ENCODE measurements around the gene KIF26B.

Gene KIF26B

DNA sequence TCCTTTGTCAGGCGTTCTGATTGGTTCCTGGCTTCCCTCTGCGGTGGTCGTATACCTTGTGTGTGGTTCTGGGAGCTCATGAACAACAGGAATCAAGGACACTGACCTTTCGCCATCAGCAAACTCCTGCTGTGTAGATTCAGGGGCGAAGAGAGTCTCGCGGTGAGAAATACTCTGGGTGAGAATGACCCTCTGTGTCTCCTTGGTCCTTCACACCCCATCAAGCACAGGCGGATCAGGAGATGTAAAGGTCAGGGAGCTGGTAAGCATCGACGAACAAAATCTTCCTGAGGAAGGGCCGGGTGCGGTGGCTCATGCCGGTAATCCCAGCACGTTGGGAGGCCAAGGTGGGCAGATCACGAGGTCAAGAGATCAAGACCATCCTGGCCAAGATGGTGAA is 207.2 kb downstream of the KIF26B start:
- TF ChIP-seq, protein P1, sequence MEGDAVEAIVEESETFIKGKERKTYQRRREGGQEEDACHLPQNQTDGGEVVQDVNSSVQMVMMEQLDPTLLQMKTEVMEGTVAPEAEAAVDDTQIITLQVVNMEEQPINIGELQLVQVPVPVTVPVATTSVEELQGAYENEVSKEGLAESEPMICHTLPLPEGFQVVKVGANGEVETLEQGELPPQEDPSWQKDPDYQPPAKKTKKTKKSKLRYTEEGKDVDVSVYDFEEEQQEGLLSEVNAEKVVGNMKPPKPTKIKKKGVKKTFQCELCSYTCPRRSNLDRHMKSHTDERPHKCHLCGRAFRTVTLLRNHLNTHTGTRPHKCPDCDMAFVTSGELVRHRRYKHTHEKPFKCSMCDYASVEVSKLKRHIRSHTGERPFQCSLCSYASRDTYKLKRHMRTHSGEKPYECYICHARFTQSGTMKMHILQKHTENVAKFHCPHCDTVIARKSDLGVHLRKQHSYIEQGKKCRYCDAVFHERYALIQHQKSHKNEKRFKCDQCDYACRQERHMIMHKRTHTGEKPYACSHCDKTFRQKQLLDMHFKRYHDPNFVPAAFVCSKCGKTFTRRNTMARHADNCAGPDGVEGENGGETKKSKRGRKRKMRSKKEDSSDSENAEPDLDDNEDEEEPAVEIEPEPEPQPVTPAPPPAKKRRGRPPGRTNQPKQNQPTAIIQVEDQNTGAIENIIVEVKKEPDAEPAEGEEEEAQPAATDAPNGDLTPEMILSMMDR (IDR thresholded peaks at IDR 0.05; ENCODE audit: low read depth, low read length) = no peak
- no peak overlapping the region for H3K4me3 ChIP-seq (ENCODE audit: low read depth, low read length)
- no peaks in the 10 kb centered on the region for H3K27me3 ChIP-seq (ENCODE audit: insufficient read depth, low read depth, severe bottlenecking)
- no peak for DNase-seq
- no peak overlapping the region for H3K27ac ChIP-seq
- H3K36me3 ChIP-seq = no peaks in the 10 kb centered on the region
- H3K9me3 ChIP-seq (ENCODE audit: severe bottlenecking) = peaks cover 5% of the 10 kb centered on the region

- no peak overlapping the region for H3K27ac ChIP-seq
- H3K27me3 ChIP-seq (ENCODE audit: insufficient read depth, low read depth, severe bottlenecking) = no peaks in the 10 kb centered on the region
- no peak for DNase-seq
- no peak overlapping the region for H3K4me3 ChIP-seq (ENCODE audit: low read depth, low read length)
- no peaks in the 10 kb centered on the region for H3K36me3 ChIP-seq
- TF ChIP-seq, protein P1 (IDR thresholded peaks at IDR 0.05; ENCODE audit: low read depth, low read length) = 0 out of 2 replicates have a peak, but pooled peaks have one; percentile 12
- H3K9me3 ChIP-seq (ENCODE audit: severe bottlenecking) = peaks cover 5% of the 10 kb centered on the region
Measured at GRCh38 chr1:245363461-245364200, 208.8 kb downstream of the KIF26B start.

DNA sequence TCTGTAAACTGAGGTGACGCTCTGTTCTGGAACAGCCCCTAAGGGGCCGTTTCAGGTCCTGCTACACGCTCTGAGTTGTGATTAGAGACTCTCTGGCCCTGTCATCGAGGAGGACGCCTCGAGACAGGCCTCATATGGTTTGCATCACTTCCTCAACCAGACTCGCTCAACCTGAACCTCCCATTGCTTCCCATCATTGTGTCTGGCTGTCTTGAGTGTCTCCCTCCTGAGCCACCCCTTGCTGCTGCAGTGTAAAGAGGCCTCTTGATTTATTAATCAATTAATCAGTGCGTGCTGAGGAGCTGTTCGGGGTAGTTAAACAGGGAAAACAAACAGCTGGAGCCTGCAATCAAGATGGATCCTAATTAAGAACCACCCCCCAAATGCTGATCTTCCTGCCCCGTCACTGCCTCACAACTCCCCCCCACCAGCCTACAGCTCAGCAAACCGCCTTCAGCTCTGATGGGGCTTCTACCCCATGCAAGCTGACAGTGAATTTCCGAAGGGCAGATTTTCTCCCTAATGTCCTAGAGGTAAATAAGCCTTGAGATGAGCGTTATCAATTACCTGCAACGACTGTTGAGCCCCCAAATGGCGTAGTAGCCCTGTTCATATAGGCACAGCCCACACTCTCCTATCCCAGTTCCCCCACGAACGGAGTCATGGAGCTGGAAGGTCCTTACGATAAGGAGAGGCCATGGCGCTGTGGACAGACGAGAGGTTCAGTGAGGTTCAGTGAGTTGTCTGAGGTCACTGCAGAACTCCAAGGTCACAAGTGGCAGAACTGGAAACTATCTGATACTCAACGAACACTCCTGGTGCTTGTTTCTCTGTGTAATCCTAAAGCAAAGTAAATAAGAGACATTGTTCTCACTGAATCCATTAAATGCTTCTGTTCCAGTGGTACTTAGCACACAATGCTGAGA is 210.6 kb downstream of the KIF26B start:
- H3K9me3 ChIP-seq (ENCODE audit: severe bottlenecking) = peaks cover 5% of the 10 kb centered on the region
- no peak for DNase-seq
- no peaks in the 10 kb centered on the region for H3K36me3 ChIP-seq
- TF ChIP-seq, protein P1 (IDR thresholded peaks at IDR 0.05; ENCODE audit: low read depth, low read length) = no peak
- H3K4me3 ChIP-seq (ENCODE audit: low read depth, low read length) = no peak overlapping the region
- no peak overlapping the region for H3K27ac ChIP-seq
- H3K27me3 ChIP-seq (ENCODE audit: insufficient read depth, low read depth, severe bottlenecking) = no peaks in the 10 kb centered on the region

DNA sequence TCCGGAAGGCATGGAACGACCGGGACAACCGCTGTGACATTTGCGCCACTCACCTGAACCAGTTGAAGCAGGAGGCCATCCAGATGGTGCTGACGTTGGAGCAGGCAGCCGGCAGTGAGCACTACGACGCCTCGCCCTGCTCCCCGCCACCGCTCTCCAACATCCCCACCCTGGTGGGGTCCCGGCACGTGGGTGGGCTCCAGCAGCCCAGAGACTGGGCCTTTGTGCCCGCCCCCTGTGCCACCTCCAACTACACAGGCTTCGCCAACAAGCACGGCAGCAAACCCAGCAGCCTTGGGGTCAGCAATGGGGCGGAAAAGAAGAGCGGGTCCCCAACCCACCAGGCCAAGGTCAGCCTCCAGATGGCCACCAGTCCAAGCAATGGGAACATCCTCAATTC is 212.1 kb downstream of the KIF26B start:
- TF ChIP-seq, protein P1 (IDR thresholded peaks at IDR 0.05; ENCODE audit: low read depth, low read length) = no peak
- Histone ChIP-seq H3K4me3 (ENCODE audit: low read depth, low read length) (no peak overlapping the region), H3K27me3 (ENCODE audit: insufficient read depth, low read depth, severe bottlenecking) (no peaks in the 10 kb centered on the region), H3K9me3 (ENCODE audit: severe bottlenecking) (peaks cover 9% of the 10 kb centered on the region), H3K27ac (no peak overlapping the region), H3K36me3 (no peaks in the 10 kb centered on the region)
- DNase-seq = no peak

DNA sequence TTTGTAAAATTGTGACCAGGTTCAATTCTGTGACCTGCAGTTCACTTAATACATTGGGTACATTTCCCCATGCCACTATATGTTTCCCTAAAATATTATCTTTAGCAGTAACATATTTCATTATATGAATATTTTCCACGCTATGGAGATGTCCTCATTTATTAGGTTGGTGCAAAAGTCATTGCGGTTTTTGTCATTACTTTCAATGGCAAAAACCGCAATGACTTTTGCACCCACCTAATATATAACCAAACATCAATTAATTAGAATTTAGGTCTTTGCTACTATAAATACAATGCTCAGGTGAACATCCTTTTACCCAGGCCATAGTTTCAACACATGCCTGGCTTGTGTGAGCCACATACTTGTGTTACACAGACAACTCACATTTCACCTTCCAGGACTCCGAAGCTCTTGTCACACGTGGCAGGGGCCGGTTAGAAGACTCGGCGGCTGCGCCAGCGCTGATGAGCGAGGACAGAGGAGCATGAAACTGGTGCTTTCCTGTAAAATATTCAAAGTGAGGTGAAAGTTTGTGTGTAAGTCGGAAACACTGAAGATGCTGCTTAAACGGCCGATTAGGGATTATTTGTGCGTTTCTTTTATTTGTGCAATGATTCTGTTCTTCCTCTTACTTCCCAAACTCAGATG is 215.5 kb downstream of the KIF26B start:
- TF ChIP-seq, protein P1 (IDR thresholded peaks at IDR 0.05; ENCODE audit: low read depth, low read length) = no peak
- DNase-seq = no peak
- Histone ChIP-seq H3K36me3 (no peaks in the 10 kb centered on the region), H3K9me3 (ENCODE audit: severe bottlenecking) (peaks cover 12% of the 10 kb centered on the region), H3K27me3 (ENCODE audit: insufficient read depth, low read depth, severe bottlenecking) (no peaks in the 10 kb centered on the region), H3K27ac (peak overlapping the region; percentile 59), H3K4me3 (ENCODE audit: low read depth, low read length) (no peak overlapping the region)

All from WERI-Rb-1 (cell line).